H1 (cell line): ENCODE data around the gene MIER2. TPM values are rescaled to one million over a fixed set of nuclear protein-coding genes. Genes with fewer than 3 reads are reported as not detected.

Experiments used
- ASH2L ChIP-seq: fragments of 200-600, 300-600 bp; sonication (generic); IDR thresholded peaks from one replicate; pipeline ENCODE4 v1.7.1; 2017; ENCODE audit warnings: low read length
- BCL11A ChIP-seq, 2 experiments: IDR thresholded peaks; one replicate each; pipeline ENCODE4 v1.6.1; 2011; ENCODE audit warnings: low read depth in 2 of 2, low read length in 2 of 2, mild to moderate bottlenecking in 2 of 2
- CBX8 ChIP-seq: fragments of 300-800, 300-1000 bp; sonication (generic); IDR thresholded peaks from 2 replicates; pipeline ENCODE4 v1.7.1; 2016; ENCODE audit warnings: low read depth, low read length, borderline replicate concordance
- CHD7 ChIP-seq: fragments of 300-600 bp; sonication (generic); IDR thresholded peaks from 2 replicates; pipeline ENCODE4 v1.7.1; 2012; ENCODE audit warnings: low read length, moderate library complexity, mild to moderate bottlenecking, inconsistent platforms; ENCODE audit not compliant: insufficient replicate concordance
- CREB1 ChIP-seq: IDR thresholded peaks from 2 replicates; pipeline ENCODE4 v1.6.1; 2012; ENCODE audit warnings: inconsistent platforms
- FOSL1 ChIP-seq: IDR thresholded peaks from 2 replicates; pipeline ENCODE4 v1.6.1; 2011; ENCODE audit warnings: mild to moderate bottlenecking, low read depth, low read length, moderate library complexity; ENCODE audit not compliant: insufficient read depth
- GABPA ChIP-seq: IDR thresholded peaks from 2 replicates; pipeline ENCODE4 v1.6.1; 2011; ENCODE audit warnings: mild to moderate bottlenecking, low read length, moderate library complexity, borderline replicate concordance; ENCODE audit not compliant: insufficient read depth
- KDM5A ChIP-seq: fragments of 200-600 bp; IDR thresholded peaks from 2 replicates; pipeline ENCODE4 v1.7.1; 2012; ENCODE audit warnings: mild to moderate bottlenecking, low read length, inconsistent platforms, mixed read lengths
- RNF2 ChIP-seq: fragments of 200-900, 300-1000 bp; sonication (generic); IDR thresholded peaks from 2 replicates; pipeline ENCODE4 v1.7.1; 2016; ENCODE audit warnings: borderline replicate concordance, low read depth, mild to moderate bottlenecking, antibody characterized with exemption, low read length; ENCODE audit not compliant: poor library complexity, severe bottlenecking; ENCODE audit errors: missing control alignments
- RXRA ChIP-seq: IDR thresholded peaks from 2 replicates; pipeline ENCODE4 v1.6.1; 2011; ENCODE audit warnings: low read depth, mild to moderate bottlenecking, low read length, moderate library complexity; ENCODE audit not compliant: insufficient read depth
- SIRT6 ChIP-seq: IDR thresholded peaks from one replicate; pipeline ENCODE4 v1.7.1; 2012; ENCODE audit warnings: low read length, inconsistent platforms
- TAF7 ChIP-seq: optimal IDR thresholded peaks from 2 replicates; pipeline ENCODE3; 2011; ENCODE audit warnings: low read depth, mild to moderate bottlenecking, inconsistent platforms, low read length, moderate library complexity, borderline replicate concordance
- polyA plus RNA-seq, 7 experiments: library from polyadenylated mRNA; depleted of rRNA in 3 of 7; stranded (reverse) in 5 of 7; unstranded in 2 of 7; fragments of >200 nt in 5 of 7; fragments of 200-250 nt in 2 of 7; gene quantifications; 1 replicate in 5 of 7; 2 replicates in 1 of 7; 4 replicates in 1 of 7; pipeline versions ENCODE4 v1.2.1 to v1.2.3, GENCODE V29; 2011 to 2013; ENCODE audit warnings: missing spikeins in 2 of 7, mixed read lengths in 2 of 7
- total RNA-seq: library from RNA; stranded (reverse); fragmentation: NEBNext Ultra II Directional; extraction: Animal tissue kit (Norgen Biotek cat#: 25700); gene quantifications from 2 replicates; pipeline ENCODE4 v1.2.1, GENCODE V29; 2021

MIER2 gene
- total and polyA plus RNA-seq, 2 of the 8 experiments (the other 6 are each of a cell fraction or from before 2014, with no cell fraction given) = 30.3 to 48.3 TPM

GRCh38 chr19:374886-375235 lies 30.3 kb upstream of the MIER2 start (continued):
- TF ChIP-seq CHD7 (no peak), TAF7 (no peak), CBX8 (no peak), KDM5A (no peak), RNF2 (no peak), SIRT6 (no peak), GABPA (no peak), RXRA (no peak), BCL11A (IDR thresholded peaks at IDR 0.05; ENCODE audit: low read depth in 2 of 2, low read length in 2 of 2) (no peak), ASH2L (no peak), CREB1 (no peak), FOSL1 (no peak)
